C4-2B (cell line): Measurements from ENCODE around the gene VIM.

Experiments
- CTCF ChIP-seq: fragments of 450-650 bp; conservative IDR thresholded peaks from 2 replicates; pipeline ENCODE4 v1.5.1; 2017; ENCODE audit warnings: mild to moderate bottlenecking
- ZFX ChIP-seq: fragments of 450-650 bp; IDR thresholded peaks from 2 replicates; pipeline ENCODE4 v1.6.1; 2017

GRCh38 chr10:17209881-17210280 is 18.2 kb upstream of the VIM start:
- TF ChIP-seq CTCF, result no peak
- no peak for TF ChIP-seq ZFX
